PFSK-1 (cell line): ENCODE data around the gene ADAMTS20.

Source experiments
- FOXP2 ChIP-seq: optimal IDR thresholded peaks from 2 replicates; pipeline ENCODE3; 2011; ENCODE audit warnings: borderline replicate concordance, control low read depth, inconsistent platforms; ENCODE audit not compliant: insufficient read depth; ENCODE audit errors: extremely low read length, extremely low read depth
- POLR2AphosphoS5 ChIP-seq: IDR thresholded peaks from 2 replicates; pipeline ENCODE4 v1.6.1; 2012; ENCODE audit warnings: low read depth, mild to moderate bottlenecking, control low read depth, low read length, moderate library complexity
- SIN3A ChIP-seq: IDR thresholded peaks from 2 replicates; pipeline ENCODE4 v1.6.1; 2012; ENCODE audit warnings: mild to moderate bottlenecking, low read length, moderate library complexity, borderline replicate concordance; ENCODE audit not compliant: insufficient read depth
- TAF1 ChIP-seq: IDR thresholded peaks from 2 replicates; pipeline ENCODE4 v1.6.1; 2012; ENCODE audit warnings: low read length, control low read depth, borderline replicate concordance; ENCODE audit not compliant: insufficient read depth
- TF ChIP-seq, protein P1 (sequence below), 2 experiments: IDR thresholded peaks; 2 replicates each; pipeline versions ENCODE4 v1.6.1 to v1.8.0; 2011 to 2012; ENCODE audit warnings: low read depth in 2 of 2, low read length in 2 of 2, control low read depth in 1 of 2, inconsistent platforms in 1 of 2, mild to moderate bottlenecking in 1 of 2, moderate library complexity in 1 of 2; ENCODE audit not compliant: insufficient read depth in 1 of 2

DNA sequence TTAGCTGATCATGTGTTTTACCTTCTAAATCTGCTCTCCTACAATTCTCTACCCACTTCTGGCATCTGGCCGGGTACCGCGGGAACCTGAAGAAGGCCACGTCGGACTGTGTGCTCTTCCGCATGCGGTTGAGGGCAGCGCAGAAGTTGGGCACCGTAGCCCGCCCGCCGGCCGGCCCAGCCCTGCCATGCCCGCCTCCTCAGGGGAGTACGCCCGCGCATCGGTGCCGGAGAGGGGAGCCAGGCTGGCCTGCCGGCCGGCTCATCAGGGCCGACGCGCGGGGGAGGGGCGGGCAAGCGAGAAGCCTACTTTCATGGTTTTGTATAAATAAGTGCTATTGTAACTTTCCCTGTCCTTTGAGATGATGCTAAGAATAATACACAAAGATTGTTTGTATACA is 19.9 kb upstream of the ADAMTS20 start:
- no peak for TF ChIP-seq TAF1
- TF ChIP-seq POLR2AphosphoS5: no peak
- TF ChIP-seq SIN3A: no peak
- TF ChIP-seq, protein P1, sequence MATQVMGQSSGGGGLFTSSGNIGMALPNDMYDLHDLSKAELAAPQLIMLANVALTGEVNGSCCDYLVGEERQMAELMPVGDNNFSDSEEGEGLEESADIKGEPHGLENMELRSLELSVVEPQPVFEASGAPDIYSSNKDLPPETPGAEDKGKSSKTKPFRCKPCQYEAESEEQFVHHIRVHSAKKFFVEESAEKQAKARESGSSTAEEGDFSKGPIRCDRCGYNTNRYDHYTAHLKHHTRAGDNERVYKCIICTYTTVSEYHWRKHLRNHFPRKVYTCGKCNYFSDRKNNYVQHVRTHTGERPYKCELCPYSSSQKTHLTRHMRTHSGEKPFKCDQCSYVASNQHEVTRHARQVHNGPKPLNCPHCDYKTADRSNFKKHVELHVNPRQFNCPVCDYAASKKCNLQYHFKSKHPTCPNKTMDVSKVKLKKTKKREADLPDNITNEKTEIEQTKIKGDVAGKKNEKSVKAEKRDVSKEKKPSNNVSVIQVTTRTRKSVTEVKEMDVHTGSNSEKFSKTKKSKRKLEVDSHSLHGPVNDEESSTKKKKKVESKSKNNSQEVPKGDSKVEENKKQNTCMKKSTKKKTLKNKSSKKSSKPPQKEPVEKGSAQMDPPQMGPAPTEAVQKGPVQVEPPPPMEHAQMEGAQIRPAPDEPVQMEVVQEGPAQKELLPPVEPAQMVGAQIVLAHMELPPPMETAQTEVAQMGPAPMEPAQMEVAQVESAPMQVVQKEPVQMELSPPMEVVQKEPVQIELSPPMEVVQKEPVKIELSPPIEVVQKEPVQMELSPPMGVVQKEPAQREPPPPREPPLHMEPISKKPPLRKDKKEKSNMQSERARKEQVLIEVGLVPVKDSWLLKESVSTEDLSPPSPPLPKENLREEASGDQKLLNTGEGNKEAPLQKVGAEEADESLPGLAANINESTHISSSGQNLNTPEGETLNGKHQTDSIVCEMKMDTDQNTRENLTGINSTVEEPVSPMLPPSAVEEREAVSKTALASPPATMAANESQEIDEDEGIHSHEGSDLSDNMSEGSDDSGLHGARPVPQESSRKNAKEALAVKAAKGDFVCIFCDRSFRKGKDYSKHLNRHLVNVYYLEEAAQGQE (IDR thresholded peaks at IDR 0.05; ENCODE audit: insufficient read depth in 1 of 2, low read depth in 2 of 2, low read length in 2 of 2): no peak
- TF ChIP-seq FOXP2: no peak
